B cell (primary cell): ENCODE measurements around the gene CACNA1A. TPM values are rescaled to one million over a fixed set of nuclear protein-coding genes. Genes with fewer than 3 reads are reported as not detected.
A peak's percentile ranks its signal among the peaks of the same experiment; 100 is the strongest.

Experiments used
- ATAC-seq: fragments of 200-7000 bp; cut with Tn5 transposase; one replicate; pipeline ENCODE4 v1.10.0; 2021; ENCODE audit warnings: low read depth, mild to moderate bottlenecking, moderate number of reproducible peaks, moderate library complexity
- CTCF ChIA-PET: fragments of 350-600 bp; sonication (Branson Sonifier 250); formaldehyde crosslinking; loops from one replicate; lab custom pipeline; 2021; ENCODE audit warnings: antibody characterized with exemption, inconsistent platforms; lab: Charles Lee
- POLR2A ChIA-PET: fragments of 350-600 bp; sonication (Branson Sonifier 250); formaldehyde crosslinking; loops from one replicate; lab custom pipeline; 2021; ENCODE audit warnings: antibody characterized with exemption; lab: Charles Lee
- DNase-seq: peaks from one replicate; pipeline ENCODE4 v3.0.0; 2013
- H2AFZ ChIP-seq: 2 replicates; pipeline ENCODE4 v1.6.1; 2012; ENCODE audit warnings: mild to moderate bottlenecking, low read depth, low read length; ENCODE audit not compliant: insufficient read depth, poor library complexity, severe bottlenecking
- H3K27ac ChIP-seq, 2 donors: 1 replicate in 1 of 2; 2 replicates in 1 of 2; pipeline ENCODE4 v1.5.1; 2012 to 2013; ENCODE audit warnings: low read length in 2 of 2, mild to moderate bottlenecking in 2 of 2, moderate library complexity in 1 of 2
- H3K27me3 ChIP-seq, 4 experiments: fragments of 200-600 bp in 1 of 4; sonication (generic) in 1 of 4; replicated peaks in 1 of 4; 1 replicate in 2 of 4; 2 replicates in 2 of 4; pipeline versions ENCODE4 v1.6.1 to v1.7.0; 2013 to 2016; ENCODE audit warnings: low read length in 3 of 4, mild to moderate bottlenecking in 2 of 4, mixed read lengths in 1 of 4, moderate library complexity in 1 of 4; ENCODE audit not compliant: insufficient read depth in 4 of 4, control insufficient read depth in 3 of 4; ENCODE audit errors: control extremely low read depth in 1 of 4
- H3K36me3 ChIP-seq, 2 experiments: replicated peaks in 1 of 2; 1 replicate in 1 of 2; 2 replicates in 1 of 2; pipeline versions ENCODE4 v1.6.1 to v1.7.1; 2013; ENCODE audit warnings: low read length in 1 of 2; ENCODE audit not compliant: insufficient read depth in 2 of 2, control insufficient read depth in 1 of 2; ENCODE audit errors: control extremely low read depth in 1 of 2, extremely low read depth in 1 of 2
- H3K4me1 ChIP-seq, 2 donors: fragments of 200-600 bp in 1 of 2; sonication (generic) in 1 of 2; 1 replicate in 1 of 2; 2 replicates in 1 of 2; pipeline versions ENCODE4 v1.5.1 to v1.6.1; 2013 to 2017; ENCODE audit warnings: low read length in 2 of 2; ENCODE audit not compliant: control insufficient read depth in 2 of 2, insufficient read depth in 2 of 2
- H3K4me2 ChIP-seq: replicated peaks from 2 replicates; pipeline ENCODE3; 2012; ENCODE audit warnings: mild to moderate bottlenecking, low read depth, low read length; ENCODE audit not compliant: poor library complexity, severe bottlenecking
- H3K4me3 ChIP-seq, 5 experiments: fragments of 200-600 bp in 1 of 5; sonication (generic) in 1 of 5; 1 replicate in 3 of 5; 2 replicates in 2 of 5; pipeline versions ENCODE4 v1.5.1 to v1.7.0; 2011 to 2016; ENCODE audit warnings: low read length in 4 of 5, mild to moderate bottlenecking in 4 of 5, low read depth in 2 of 5, control low read depth in 1 of 5, moderate library complexity in 1 of 5; ENCODE audit not compliant: insufficient read depth in 1 of 5; ENCODE audit errors: control extremely low read depth in 1 of 5, extremely low read depth in 1 of 5
- H3K79me2 ChIP-seq: fragments of 200-600 bp; sonication (generic); one replicate; pipeline ENCODE4 v1.6.0; 2016; ENCODE audit warnings: low read length; ENCODE audit not compliant: control insufficient read depth, insufficient read depth
- H3K9ac ChIP-seq: fragments of 200-600 bp; sonication (generic); 2 replicates; pipeline ENCODE4 v1.6.1; 2017; ENCODE audit warnings: mild to moderate bottlenecking, low read length, moderate library complexity
- H3K9me3 ChIP-seq, 3 donors: one replicate each; pipeline versions ENCODE4 v1.6.1 to v1.7.1; 2013; ENCODE audit warnings: low read length in 2 of 3; ENCODE audit not compliant: control insufficient read depth in 2 of 3, insufficient read depth in 1 of 3; ENCODE audit errors: control extremely low read depth in 1 of 3
- H4K20me1 ChIP-seq: 2 replicates; pipeline ENCODE4 v1.6.0; 2012; ENCODE audit warnings: mild to moderate bottlenecking, low read length; ENCODE audit not compliant: insufficient read depth, control insufficient read depth, poor library complexity, severe bottlenecking
- H3K27ac Mint-ChIP-seq: one replicate; pipeline ENCODE4 v1.8.0; 2021; ENCODE audit warnings: mixed read lengths
- H3K27me3 Mint-ChIP-seq: one replicate; pipeline ENCODE4 v1.8.0; 2021; ENCODE audit warnings: mixed read lengths
- H3K4me1 Mint-ChIP-seq: one replicate; pipeline ENCODE4 v1.8.0; 2021; ENCODE audit warnings: mixed read lengths
- H3K4me3 Mint-ChIP-seq: one replicate; pipeline ENCODE4 v1.8.0; 2021; ENCODE audit warnings: mixed read lengths
- H3K9me3 Mint-ChIP-seq: one replicate; pipeline ENCODE4 v1.8.0; 2022; ENCODE audit warnings: mixed read lengths; ENCODE audit not compliant: insufficient read depth
- EZH2 ChIP-seq: IDR thresholded peaks from 2 replicates; pipeline ENCODE4 v1.6.1; 2012; ENCODE audit warnings: borderline replicate concordance, low read depth, mild to moderate bottlenecking, moderate library complexity, low read length; ENCODE audit not compliant: insufficient read depth, poor library complexity, severe bottlenecking
- WGBS: methylation state at CpG from one replicate; pipeline ENCODE4 v1.1.5; 2013; ENCODE audit warnings: missing lambda C conversion rate; ENCODE audit not compliant: insufficient coverage; 5-methylcytosine and 5-hydroxymethylcytosine counted together
- intact Hi-C: fragments of 100-400 bp; cut with micrococcal nuclease; formaldehyde crosslinking; loops from one replicate; pipeline ENCODE4 v1.10.0; 2022
- polyA plus RNA-seq: library from polyadenylated mRNA; depleted of rRNA; stranded (reverse); fragments of >200 nt; gene quantifications from 2 replicates; pipeline ENCODE4 v1.2.3, GENCODE V29; 2012
- total RNA-seq, 2 donors: library from RNA; stranded (reverse); fragments of 120-200 nt in 1 of 2; gene quantifications; 1 replicate in 1 of 2; 2 replicates in 1 of 2; pipeline versions ENCODE4 v1.2.3 to v1.2.4, GENCODE V29; 2013 to 2022
- TF ChIP-seq, protein P1 (sequence below): fragments of 200-600 bp; IDR thresholded peaks from one replicate; pipeline ENCODE4 v1.8.0; 2022; ENCODE audit warnings: antibody characterized with exemption, mild to moderate bottlenecking

Gene CACNA1A
- total and polyA plus RNA-seq, 2 donors (not counting 1 experiment from before 2014, with no cell fraction given), result 1.2 to 1.3 TPM

DNA sequence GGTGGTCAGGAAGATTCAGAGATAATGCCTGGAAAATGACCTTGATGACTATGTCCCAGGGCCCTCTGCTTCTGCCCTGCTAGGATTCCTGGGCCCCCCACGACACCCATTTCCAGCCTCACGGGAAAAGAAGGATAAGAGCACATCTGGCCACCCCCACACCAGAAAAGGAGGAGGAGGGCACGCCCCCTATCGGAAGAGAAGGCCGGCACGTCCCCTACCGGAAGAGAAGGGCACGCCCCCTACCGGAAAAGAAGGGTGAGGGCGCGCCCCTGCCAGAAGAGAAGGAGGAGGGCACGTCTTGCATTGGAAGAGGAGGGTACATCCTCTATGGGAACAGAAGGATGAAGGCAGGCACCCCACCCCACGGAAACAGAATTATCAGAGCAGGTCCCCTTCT, 271.8 kb downstream of the CACNA1A start:
- ChIA-PET CTCF (interaction anchor here (1.0 to 1.3 kb wide), 2 partner anchors 16 to 39 kb away, joined by 4 read pairs; no protein-coding TSS in a partner anchor), POLR2A (no interaction called here)
- 7% methylated on average over 5 of the region's 13 CpGs for WGBS
- Mint-ChIP-seq H3K27ac (peak overlapping the region; percentile 78), H3K4me1 (peaks cover 9% of the 10 kb centered on the region), H3K4me3 (peak overlapping the region; percentile 71), H3K27me3 (peaks cover 13% of the 10 kb centered on the region), H3K9me3 (no peaks in the 10 kb centered on the region)
- Histone ChIP-seq H3K36me3 (no peaks in the 10 kb centered on the region), H2AFZ (peak overlapping the region; percentile 65), H3K4me2 (peak overlapping the region; percentile 64), H3K4me1 (peaks cover 10 to 14% of the 10 kb centered on the region in 2 donors), H3K9ac (peak overlapping the region; percentile 20), H3K27me3 (peaks cover 0 to 7% (median 1%) of the 10 kb centered on the region in 4 experiments), H3K79me2 (peaks cover 5% of the 10 kb centered on the region), H4K20me1 (no peaks in the 10 kb centered on the region), H3K4me3 (peak overlapping the region in 2 of 5 experiments; percentile 20 to 33), H3K27ac (no peak overlapping the region), H3K9me3 (peaks cover 0 to 20% (median 5%) of the 10 kb centered on the region in 3 donors)
- intact Hi-C loops, result no loop called here
- TF ChIP-seq, protein P1, sequence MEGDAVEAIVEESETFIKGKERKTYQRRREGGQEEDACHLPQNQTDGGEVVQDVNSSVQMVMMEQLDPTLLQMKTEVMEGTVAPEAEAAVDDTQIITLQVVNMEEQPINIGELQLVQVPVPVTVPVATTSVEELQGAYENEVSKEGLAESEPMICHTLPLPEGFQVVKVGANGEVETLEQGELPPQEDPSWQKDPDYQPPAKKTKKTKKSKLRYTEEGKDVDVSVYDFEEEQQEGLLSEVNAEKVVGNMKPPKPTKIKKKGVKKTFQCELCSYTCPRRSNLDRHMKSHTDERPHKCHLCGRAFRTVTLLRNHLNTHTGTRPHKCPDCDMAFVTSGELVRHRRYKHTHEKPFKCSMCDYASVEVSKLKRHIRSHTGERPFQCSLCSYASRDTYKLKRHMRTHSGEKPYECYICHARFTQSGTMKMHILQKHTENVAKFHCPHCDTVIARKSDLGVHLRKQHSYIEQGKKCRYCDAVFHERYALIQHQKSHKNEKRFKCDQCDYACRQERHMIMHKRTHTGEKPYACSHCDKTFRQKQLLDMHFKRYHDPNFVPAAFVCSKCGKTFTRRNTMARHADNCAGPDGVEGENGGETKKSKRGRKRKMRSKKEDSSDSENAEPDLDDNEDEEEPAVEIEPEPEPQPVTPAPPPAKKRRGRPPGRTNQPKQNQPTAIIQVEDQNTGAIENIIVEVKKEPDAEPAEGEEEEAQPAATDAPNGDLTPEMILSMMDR, result peak; percentile 71
- no peak for TF ChIP-seq EZH2
- DNase-seq (peak; percentile 75), ATAC-seq (peak; percentile 70)

DNA sequence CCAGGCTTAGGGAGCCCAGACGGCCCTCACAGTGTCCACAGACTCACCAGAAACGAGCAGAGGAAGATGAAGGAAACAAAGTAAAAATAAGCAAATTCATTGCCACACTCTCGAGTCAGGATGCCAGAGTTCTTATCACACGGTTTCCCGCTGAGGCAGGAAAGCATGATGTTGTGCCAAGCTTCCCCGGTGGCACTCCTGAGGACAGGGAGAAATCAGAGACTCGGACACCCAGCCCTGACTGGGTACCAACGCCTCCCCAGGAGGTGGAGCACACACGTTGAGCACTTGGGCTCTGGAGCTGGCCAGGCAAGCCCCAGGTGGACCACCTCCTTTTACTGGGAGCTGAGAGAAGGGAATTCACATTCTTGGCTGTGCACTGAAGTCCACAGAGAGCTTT, 274.6 kb downstream of the CACNA1A start:
- ChIA-PET POLR2A (no interaction called here), CTCF (interaction anchor here (0.8 to 3.1 kb wide), 7 partner anchors 9 to 37 kb away, joined by 3 to 26 read pairs (median 4); no protein-coding TSS in a partner anchor)
- Histone ChIP-seq H3K79me2 (peaks cover 5% of the 10 kb centered on the region), H3K36me3 (no peaks in the 10 kb centered on the region), H3K27ac (no peak overlapping the region), H3K4me2 (no peak overlapping the region), H3K4me3 (no peak overlapping the region), H3K9me3 (peaks cover 0 to 20% (median 5%) of the 10 kb centered on the region in 3 donors), H4K20me1 (no peaks in the 10 kb centered on the region), H3K4me1 (peaks cover 10 to 12% of the 10 kb centered on the region in 2 donors), H3K27me3 (peaks cover 0 to 7% (median 1%) of the 10 kb centered on the region in 4 experiments), H2AFZ (no peak overlapping the region), H3K9ac (no peak overlapping the region)
- Mint-ChIP-seq H3K9me3 (no peaks in the 10 kb centered on the region), H3K4me3 (no peak overlapping the region), H3K4me1 (peaks cover 7% of the 10 kb centered on the region), H3K27me3 (peaks cover 14% of the 10 kb centered on the region), H3K27ac (no peak overlapping the region)
- DNase-seq, result no peak
- no peak for ATAC-seq
- WGBS, result 5% methylated on average over 8 of the region's 9 CpGs
- TF ChIP-seq, protein P1, result no peak
- intact Hi-C loops, result no loop called here
